Mesendoderm (in vitro differentiated cells): Measurements from ENCODE around the gene CHCHD5.

ENCODE experiments used
- DNase-seq: peaks from one replicate; pipeline ENCODE4 v3.0.0; 2013
- H2AK5ac ChIP-seq: 2 replicates; pipeline ENCODE4 v1.6.1; 2013; ENCODE audit warnings: low read length, inconsistent platforms
- H2BK120ac ChIP-seq: 2 replicates; pipeline ENCODE4 v1.6.1; 2013; ENCODE audit warnings: low read depth, mild to moderate bottlenecking, low read length, moderate library complexity, mixed read lengths
- H2BK15ac ChIP-seq: replicated peaks from 2 replicates; pipeline ENCODE4 v1.6.1; 2013; ENCODE audit warnings: low read depth, mild to moderate bottlenecking, moderate library complexity
- H2BK5ac ChIP-seq: 2 replicates; pipeline ENCODE4 v1.6.1; 2013; ENCODE audit warnings: low read length, inconsistent platforms
- H3K18ac ChIP-seq: 2 replicates; pipeline ENCODE4 v1.6.1; 2013; ENCODE audit warnings: mild to moderate bottlenecking, low read length, mixed read lengths
- H3K23ac ChIP-seq: one replicate; pipeline ENCODE4 v1.6.1; 2013; ENCODE audit warnings: low read length
- H3K27ac ChIP-seq: 2 replicates; pipeline ENCODE4 v1.5.1; 2013; ENCODE audit warnings: low read depth, mild to moderate bottlenecking, inconsistent platforms, low read length, moderate library complexity
- H3K27me3 ChIP-seq: 2 replicates; pipeline ENCODE4 v1.6.1; 2013; ENCODE audit warnings: low read length, control low read depth, mild to moderate bottlenecking, inconsistent platforms; ENCODE audit not compliant: insufficient read depth, poor library complexity
- H3K36me3 ChIP-seq: 2 replicates; pipeline ENCODE4 v1.6.1; 2013; ENCODE audit warnings: low read length, inconsistent platforms; ENCODE audit not compliant: control insufficient read depth, insufficient read depth
- H3K4ac ChIP-seq: one replicate; pipeline ENCODE4 v1.6.1; 2013; ENCODE audit warnings: low read depth, mild to moderate bottlenecking, low read length, moderate library complexity
- H3K4me1 ChIP-seq: 2 replicates; pipeline ENCODE4 v1.6.1; 2013; ENCODE audit warnings: low read depth, low read length, inconsistent platforms; ENCODE audit not compliant: control insufficient read depth
- H3K4me2 ChIP-seq: 2 replicates; pipeline ENCODE4 v1.6.1; 2013; ENCODE audit warnings: low read length
- H3K4me3 ChIP-seq: 2 replicates; pipeline ENCODE4 v1.5.1; 2013; ENCODE audit warnings: mild to moderate bottlenecking, low read length
- H3K56ac ChIP-seq: one replicate; pipeline ENCODE4 v1.6.1; 2013; ENCODE audit warnings: low read length
- H3K79me1 ChIP-seq: 2 replicates; pipeline ENCODE4 v1.6.1; 2013; ENCODE audit warnings: low read length, inconsistent platforms
- H3K79me2 ChIP-seq: 2 replicates; pipeline ENCODE4 v1.6.1; 2013; ENCODE audit warnings: mild to moderate bottlenecking, low read length; ENCODE audit not compliant: control insufficient read depth, insufficient read depth
- H3K9ac ChIP-seq: 2 replicates; pipeline ENCODE4 v1.6.1; 2013; ENCODE audit warnings: low read length, inconsistent platforms
- H4K5ac ChIP-seq: one replicate; pipeline ENCODE4 v1.6.1; 2013; ENCODE audit warnings: low read length
- H4K8ac ChIP-seq: one replicate; pipeline ENCODE4 v1.6.1; 2013; ENCODE audit warnings: low read depth, mild to moderate bottlenecking, control low read depth, low read length, moderate library complexity
- WGBS: extraction: QIAGEN DNeasy Blood & Tissue Kit; methylation state at CpG from one replicate; pipeline ENCODE4 v1.1.7; 2013; ENCODE audit warnings: low lambda C conversion rate, missing lambda C conversion rate; ENCODE audit not compliant: insufficient coverage; ENCODE audit errors: extremely low coverage; 5-methylcytosine and 5-hydroxymethylcytosine counted together

CHCHD5 gene

GRCh38 chr2:112582314-112582746, 2.1 kb upstream of the CHCHD5 start:
- Histone ChIP-seq H3K18ac (no peak overlapping the region), H3K23ac (no peak overlapping the region), H3K4me2 (no peak overlapping the region), H3K36me3 (no peaks in the 10 kb centered on the region), H3K4me3 (no peak overlapping the region), H3K79me2 (no peaks in the 10 kb centered on the region), H3K9ac (no peak overlapping the region), H3K27me3 (no peaks in the 10 kb centered on the region), H3K79me1 (peaks cover 2% of the 10 kb centered on the region), H3K27ac (no peak overlapping the region), H3K4ac (no peak overlapping the region), H4K8ac (no peak overlapping the region), H4K5ac (no peak overlapping the region), H2BK5ac (no peak overlapping the region), H3K56ac (no peak overlapping the region), H2AK5ac (no peak overlapping the region), H3K4me1 (peaks cover 8% of the 10 kb centered on the region), H2BK15ac (no peak overlapping the region), H2BK120ac (no peak overlapping the region)
- no CpG with 5 or more reads among the region's 10 CpGs for WGBS
- DNase-seq: peak; percentile 32

- H3K4me1 ChIP-seq: peaks cover 8% of the 10 kb centered on the region
- no peak for DNase-seq
Observed at GRCh38 chr2:112583497-112584133, 794 bp upstream of the CHCHD5 start.

GRCh38 chr2:112584891-112585250, 462 bp downstream of the CHCHD5 start:
- Histone ChIP-seq H3K18ac (peak overlapping the region; percentile 77), H3K4ac (peak overlapping the region; percentile 82), H2AK5ac (peak overlapping the region; percentile 59), H2BK15ac (no peak overlapping the region), H2BK120ac (no peak overlapping the region), H3K4me3 (peak overlapping the region; percentile 89), H3K9ac (peak overlapping the region; percentile 95), H3K56ac (peak overlapping the region; percentile 99), H3K79me2 (no peaks in the 10 kb centered on the region), H4K5ac (peak overlapping the region; percentile 94), H3K36me3 (peaks cover 3% of the 10 kb centered on the region), H3K27ac (peak overlapping the region; percentile 95), H2BK5ac (peak overlapping the region; percentile 23), H3K79me1 (peaks cover 2% of the 10 kb centered on the region), H3K23ac (no peak overlapping the region), H3K4me2 (peak overlapping the region; percentile 84), H4K8ac (peak overlapping the region; percentile 7), H3K27me3 (no peaks in the 10 kb centered on the region), H3K4me1 (peaks cover 8% of the 10 kb centered on the region)
- no peak for DNase-seq
- no CpG with 5 or more reads among the region's 3 CpGs for WGBS

More at GRCh38 chr2:112583497-112584133, 794 bp upstream of the CHCHD5 start:
- peak overlapping the region; percentile 40 for H3K4ac ChIP-seq
- no peak overlapping the region for H4K8ac ChIP-seq
- H3K9ac ChIP-seq: peak overlapping the region; percentile 92
- no CpG with 5 or more reads among the region's 19 CpGs for WGBS
- H3K18ac ChIP-seq: no peak overlapping the region
- no peak overlapping the region for H2AK5ac ChIP-seq
- no peak overlapping the region for H3K23ac ChIP-seq
- H3K27ac ChIP-seq: peak overlapping the region; percentile 95
- peak overlapping the region; percentile 91 for H3K4me3 ChIP-seq
- H2BK5ac ChIP-seq: peak overlapping the region; percentile 83
- peak overlapping the region; percentile 83 for H3K4me2 ChIP-seq
- peaks cover 3% of the 10 kb centered on the region for H3K36me3 ChIP-seq
- peak overlapping the region; percentile 97 for H3K56ac ChIP-seq
- no peak overlapping the region for H2BK15ac ChIP-seq
- peaks cover 2% of the 10 kb centered on the region for H3K79me1 ChIP-seq
- no peak overlapping the region for H4K5ac ChIP-seq
- H2BK120ac ChIP-seq: no peak overlapping the region
- H3K79me2 ChIP-seq: no peaks in the 10 kb centered on the region
- H3K27me3 ChIP-seq: no peaks in the 10 kb centered on the region

GRCh38 chr2:112585400-112585799, 991 bp downstream of the CHCHD5 start:
- H3K4ac ChIP-seq: peak overlapping the region; percentile 82
- H3K4me1 ChIP-seq: peaks cover 8% of the 10 kb centered on the region
- H4K5ac ChIP-seq: peak overlapping the region; percentile 94
- peak overlapping the region; percentile 99 for H3K56ac ChIP-seq
- no peak overlapping the region for H2BK15ac ChIP-seq
- H3K4me3 ChIP-seq: no peak overlapping the region
- H2BK5ac ChIP-seq: no peak overlapping the region
- peak overlapping the region; percentile 84 for H3K4me2 ChIP-seq
- peak overlapping the region; percentile 77 for H3K18ac ChIP-seq
- peaks cover 2% of the 10 kb centered on the region for H3K79me1 ChIP-seq
- H3K36me3 ChIP-seq: peaks cover 3% of the 10 kb centered on the region
- H3K9ac ChIP-seq: peak overlapping the region; percentile 95
- no CpG with 5 or more reads among the region's 3 CpGs for WGBS
- no peaks in the 10 kb centered on the region for H3K79me2 ChIP-seq
- no peak overlapping the region for H3K23ac ChIP-seq
- H2BK120ac ChIP-seq: no peak overlapping the region
- H3K27me3 ChIP-seq: no peaks in the 10 kb centered on the region
- H3K27ac ChIP-seq: no peak overlapping the region
- peak overlapping the region; percentile 59 for H2AK5ac ChIP-seq
- DNase-seq: no peak
- peak overlapping the region; percentile 7 for H4K8ac ChIP-seq

GRCh38 chr2:112585873-112586464, 1.6 kb downstream of the CHCHD5 start:
- Histone ChIP-seq H2BK5ac (no peak overlapping the region), H3K9ac (no peak overlapping the region), H3K4me3 (no peak overlapping the region), H3K56ac (no peak overlapping the region), H4K8ac (no peak overlapping the region), H2BK120ac (no peak overlapping the region), H3K27me3 (no peaks in the 10 kb centered on the region), H2BK15ac (no peak overlapping the region), H3K27ac (no peak overlapping the region), H3K79me2 (no peaks in the 10 kb centered on the region), H3K18ac (no peak overlapping the region), H3K4me2 (no peak overlapping the region), H3K79me1 (peaks cover 2% of the 10 kb centered on the region), H3K36me3 (peaks cover 3% of the 10 kb centered on the region), H4K5ac (no peak overlapping the region), H3K4ac (no peak overlapping the region), H2AK5ac (no peak overlapping the region), H3K23ac (no peak overlapping the region), H3K4me1 (peaks cover 8% of the 10 kb centered on the region)
- DNase-seq: no peak
- no CpG with 5 or more reads among the region's 18 CpGs for WGBS
